ENCODE results near the gene RPS19.
A peak's percentile ranks its signal among the peaks of the same experiment; 100 is the strongest.

RPS19 gene

DNA sequence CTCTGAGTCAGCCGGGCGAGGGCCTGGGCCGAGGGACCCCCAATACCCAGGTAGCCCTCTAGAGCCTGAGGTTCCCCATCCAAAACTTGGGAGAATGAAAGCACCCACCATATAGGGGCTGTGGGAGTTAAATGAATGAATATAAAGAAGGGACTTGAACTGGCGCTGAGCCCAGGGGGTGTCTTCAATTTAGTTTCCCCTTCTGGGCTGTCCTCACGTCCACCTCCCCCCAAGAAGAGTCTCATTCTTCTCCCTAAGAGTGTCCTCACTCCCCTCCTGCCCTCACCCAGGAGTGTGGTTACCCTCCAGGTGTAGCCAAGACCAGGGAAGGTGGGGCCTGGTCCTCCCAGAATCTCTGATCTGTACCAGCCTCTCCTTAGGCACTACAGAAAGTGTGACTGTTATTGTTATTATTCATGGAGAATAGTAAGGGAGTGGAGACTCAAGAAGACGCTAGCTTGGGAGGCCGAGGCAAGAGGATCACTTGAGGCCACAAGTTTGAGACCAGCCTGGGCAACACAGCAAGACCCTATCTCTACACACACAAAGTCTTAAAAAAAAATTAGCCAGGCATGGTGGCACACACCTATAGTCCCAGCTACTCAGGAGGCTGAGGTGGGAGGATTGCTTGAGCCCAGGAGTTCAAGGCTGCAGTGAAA lies 19.7 kb downstream of the RPS19 start:
- DNase-seq: no peak

DNA sequence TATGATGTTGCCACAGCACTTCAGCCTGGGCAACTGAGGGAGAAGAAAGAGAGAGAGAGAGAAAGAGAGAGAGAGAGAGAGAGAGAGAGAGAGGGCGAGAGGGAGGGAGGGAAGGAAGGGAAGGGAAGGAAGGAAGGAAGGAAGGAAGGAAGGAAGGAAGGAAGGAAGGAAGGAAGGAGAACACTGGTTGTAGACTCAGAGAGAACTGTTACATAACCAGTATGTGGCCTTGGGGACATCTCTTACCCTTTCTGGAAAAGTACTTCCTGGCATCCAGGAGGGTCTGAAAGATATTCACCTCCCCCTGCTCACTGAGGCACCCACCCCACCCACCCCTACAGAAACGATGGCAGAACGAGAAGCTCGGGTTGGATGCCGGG lies 20.3 kb downstream of the RPS19 start:
- no peak for DNase-seq

GRCh38 chr19:41882568-41883462 lies 22.8 kb downstream of the RPS19 start, which contains the start of gene ARHGEF1:
Gene ARHGEF1, plus strand, starts transcription at chr19:41883184. Its CDS starts 4,899 bp downstream, at chr19:41888083.
- peak; percentile 50 for DNase-seq

DNA sequence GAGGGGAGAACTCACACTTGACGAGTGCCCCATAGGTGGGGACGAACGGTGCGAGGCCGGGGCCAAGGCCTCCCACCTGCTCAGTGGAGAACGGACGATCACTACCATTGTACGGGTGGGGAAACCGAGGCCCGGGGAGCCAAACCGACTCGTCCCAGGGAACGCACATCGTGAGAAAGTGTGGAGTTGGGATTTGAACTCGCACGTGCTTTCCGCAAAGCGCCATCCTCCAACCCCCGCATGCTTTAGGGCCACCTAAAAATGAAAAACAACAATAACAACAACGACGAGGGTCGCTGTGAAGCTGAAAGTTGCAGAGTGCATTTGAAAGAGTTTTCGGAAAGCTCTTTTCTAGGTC lies 23.4 kb downstream of the RPS19 start:
- no peak for DNase-seq

GRCh38 chr19:41883821-41884733 lies 24.0 kb downstream of the RPS19 start:
- DNase-seq: peak; percentile 99

GRCh38 chr19:41886761-41887710 lies 27.0 kb downstream of the RPS19 start:
- DNase-seq: no peak

DNA sequence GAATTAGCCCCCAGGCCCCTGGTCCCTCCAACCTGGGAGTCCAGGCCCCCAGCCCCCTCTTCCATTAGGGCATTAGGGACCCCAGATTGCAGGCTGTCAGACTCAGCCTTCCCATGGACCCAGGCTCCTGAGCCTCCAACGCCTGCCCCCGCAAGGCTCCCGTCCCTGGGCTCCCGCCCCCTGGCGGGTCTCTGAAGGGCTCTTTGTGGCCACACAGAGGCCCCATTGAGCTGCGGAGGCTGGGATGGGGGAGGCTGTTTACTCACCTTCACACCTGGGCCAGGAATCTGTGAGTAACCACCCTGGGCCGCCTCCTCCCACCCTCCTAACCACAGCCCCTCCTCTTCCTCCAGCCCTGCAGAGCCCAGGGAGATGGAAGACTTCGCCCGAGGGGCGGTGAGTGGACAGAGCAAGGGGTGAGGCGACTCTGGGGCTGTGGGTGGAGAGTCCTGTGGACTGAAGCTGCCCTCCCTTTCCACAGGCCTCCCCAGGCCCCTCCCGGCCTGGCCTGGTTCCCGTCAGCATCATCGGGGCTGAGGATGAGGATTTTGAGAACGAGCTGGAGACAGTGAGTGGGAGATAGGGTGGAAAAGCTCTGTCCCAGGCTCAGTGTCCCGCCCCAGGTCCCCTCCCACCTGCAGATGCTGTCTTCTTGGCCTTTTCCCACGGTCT lies 27.8 kb downstream of the RPS19 start:
- no peak for DNase-seq

- no peak for DNase-seq
Observed at GRCh38 chr19:41888926-41889325, 28.9 kb downstream of the RPS19 start.

DNA sequence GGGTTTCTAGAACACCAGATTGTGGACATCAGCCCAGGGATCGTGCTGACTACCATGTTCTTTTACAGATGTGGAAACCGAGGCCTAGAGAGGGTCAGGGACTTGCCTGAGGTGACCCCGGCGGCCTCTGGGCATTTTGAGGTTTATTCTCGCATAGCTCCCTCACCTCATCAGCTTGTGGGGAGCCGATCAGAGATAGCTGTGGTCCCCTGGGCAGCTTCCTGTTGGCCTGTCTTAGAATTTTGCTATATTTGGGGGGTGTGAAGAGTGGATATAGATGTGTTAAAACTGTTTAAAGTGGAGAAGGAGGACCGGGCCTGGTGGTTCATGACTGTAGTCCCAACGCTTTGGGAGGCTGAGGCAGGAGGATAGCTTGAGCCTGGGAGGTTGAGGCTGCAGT lies 29.8 kb downstream of the RPS19 start:
- no peak for DNase-seq

- no peak for DNase-seq
Observed at GRCh38 chr19:41890936-41891335, 30.9 kb downstream of the RPS19 start.

GRCh38 chr19:41892173-41892902 lies 32.3 kb downstream of the RPS19 start:
- DNase-seq: no peak

DNA sequence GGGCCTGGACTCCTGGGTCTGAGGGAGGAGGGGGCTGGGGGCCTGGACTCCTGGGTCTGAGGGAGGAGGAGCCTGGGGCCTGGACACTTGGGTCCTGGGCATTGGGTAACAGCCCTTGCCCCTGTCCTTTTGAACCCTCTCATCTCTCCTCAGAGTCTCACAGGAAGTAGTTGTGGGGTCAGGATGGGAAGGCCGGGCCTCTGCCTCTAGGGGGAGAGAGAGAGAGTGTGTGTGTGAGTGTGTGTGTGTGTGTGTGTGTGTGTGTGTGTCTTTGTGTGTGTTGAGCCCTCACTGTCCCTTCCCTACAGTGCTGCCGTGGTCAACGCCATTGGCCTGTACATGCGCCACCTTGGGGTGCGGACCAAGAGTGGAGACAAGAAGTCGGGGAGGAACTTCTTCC lies 33.8 kb downstream of the RPS19 start:
- peak; percentile 48 for DNase-seq

DNA sequence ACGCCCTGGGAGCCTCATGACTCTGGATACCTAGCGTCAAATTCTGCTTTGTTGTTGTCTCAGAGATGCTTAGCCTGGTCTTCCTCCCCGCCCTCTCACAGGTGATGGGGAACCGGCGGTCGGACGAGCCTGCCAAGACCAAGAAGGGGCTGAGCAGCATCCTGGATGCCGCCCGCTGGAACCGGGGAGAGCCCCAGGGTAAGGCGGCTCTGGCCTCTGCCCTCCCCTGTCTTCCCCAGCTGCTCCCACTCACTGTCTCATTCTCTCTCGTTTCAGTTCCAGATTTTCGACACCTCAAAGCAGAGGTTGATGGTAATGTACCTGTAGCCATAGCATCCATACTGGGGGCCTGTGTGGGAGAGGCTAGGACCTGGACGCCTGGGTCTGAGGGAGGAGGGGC lies 34.3 kb downstream of the RPS19 start:
- no peak for DNase-seq

DNA sequence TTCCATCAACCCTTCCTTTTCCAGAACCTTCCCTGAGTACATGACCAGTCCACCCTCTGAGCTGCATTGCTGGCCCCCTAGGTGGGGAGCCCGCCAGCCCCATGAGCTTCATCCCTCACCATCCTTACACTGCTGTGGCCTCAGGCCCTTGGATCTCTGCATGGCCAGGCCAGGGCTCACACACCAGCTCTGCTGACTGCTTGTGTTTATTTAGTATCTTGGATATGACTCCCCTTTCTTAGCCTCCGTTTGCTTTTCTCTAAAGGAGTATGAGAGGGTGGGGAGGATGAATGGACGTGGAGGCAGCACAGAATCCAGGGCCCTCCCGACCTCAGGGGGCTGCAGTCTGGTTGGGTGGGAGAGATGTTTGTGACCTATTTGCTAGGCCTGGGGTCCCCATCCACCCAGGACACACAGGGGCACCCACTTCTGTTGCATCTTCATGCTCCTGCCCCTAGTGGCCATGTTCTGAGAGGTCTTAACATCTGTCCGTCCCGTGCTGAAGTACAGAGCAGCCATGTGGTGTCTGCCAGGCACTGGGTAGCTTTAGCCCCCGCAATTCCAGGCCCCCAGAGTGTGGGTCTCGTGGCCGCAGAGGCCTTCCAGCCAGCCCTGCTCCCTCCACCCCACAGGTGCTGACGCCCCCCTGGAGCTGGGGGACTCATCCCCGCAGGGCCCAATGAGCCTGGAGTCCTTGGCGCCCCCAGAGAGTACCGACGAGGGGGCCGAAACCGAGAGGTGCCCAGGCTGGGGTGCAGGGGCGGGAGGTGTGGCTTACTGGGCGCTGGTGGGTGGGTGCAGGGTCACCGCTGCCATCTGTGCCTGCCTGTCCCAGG lies 35.9 kb downstream of the RPS19 start:
- DNase-seq: peak; percentile 79

DNA sequence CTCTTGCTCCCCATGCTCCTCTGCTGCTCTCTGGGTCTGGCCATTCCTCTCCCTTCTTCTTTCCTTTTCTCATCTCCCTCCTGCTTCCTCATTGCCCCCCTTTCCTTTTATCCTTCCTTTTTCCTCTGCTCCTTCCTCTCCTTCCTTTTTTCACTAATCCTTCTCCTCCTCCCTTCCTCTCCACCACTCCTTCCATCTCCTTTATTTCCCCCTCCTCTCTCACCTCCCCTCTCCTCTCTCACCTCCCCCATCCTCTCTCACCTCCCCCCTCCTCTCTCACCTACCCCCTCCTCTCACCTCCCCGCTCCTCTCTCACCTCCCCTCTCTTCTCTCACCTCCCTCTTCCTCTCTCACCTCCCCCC lies 36.5 kb downstream of the RPS19 start:
- DNase-seq: no peak

DNA sequence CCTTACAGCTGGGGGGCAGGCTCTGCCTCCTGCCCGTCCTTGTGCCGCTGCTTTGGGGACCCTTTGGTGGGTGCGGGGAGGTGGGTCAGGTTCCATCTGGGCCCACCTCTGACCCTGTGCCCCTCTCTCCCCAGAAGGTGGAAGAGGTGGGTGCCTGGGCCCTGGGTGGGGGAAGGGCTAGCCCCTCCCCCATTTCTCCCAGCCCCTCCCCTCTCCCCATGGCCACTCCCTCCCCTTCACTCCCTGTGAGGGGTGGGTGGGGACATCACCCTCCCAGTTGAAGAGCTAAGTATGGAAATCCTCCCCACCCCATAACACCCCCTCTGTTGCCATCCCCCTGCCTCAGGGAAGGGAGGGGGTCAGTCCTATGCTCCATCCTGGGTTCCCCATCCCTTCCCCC lies 37.1 kb downstream of the RPS19 start:
- no peak for DNase-seq

DNA sequence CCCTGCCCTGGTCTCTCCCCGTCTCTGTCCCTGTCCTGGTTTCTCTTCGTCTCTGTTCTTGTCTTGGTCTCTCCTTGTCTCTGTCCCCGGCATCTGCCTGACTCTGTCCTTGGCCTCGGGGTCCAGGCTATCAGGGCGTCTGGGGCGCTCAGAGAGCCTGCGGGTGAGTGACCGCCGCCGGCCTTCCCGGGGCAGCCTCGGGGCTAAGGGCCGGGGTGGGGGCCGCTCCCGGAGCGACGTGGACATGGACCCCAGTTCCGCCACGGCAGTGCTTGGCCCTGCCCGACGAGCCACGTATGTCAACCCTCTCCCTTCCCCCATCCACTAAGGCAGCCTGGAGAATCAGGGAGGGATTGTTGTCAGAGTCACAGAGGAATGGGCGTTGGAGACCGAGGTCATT lies 37.8 kb downstream of the RPS19 start:
- DNase-seq: no peak

DNA sequence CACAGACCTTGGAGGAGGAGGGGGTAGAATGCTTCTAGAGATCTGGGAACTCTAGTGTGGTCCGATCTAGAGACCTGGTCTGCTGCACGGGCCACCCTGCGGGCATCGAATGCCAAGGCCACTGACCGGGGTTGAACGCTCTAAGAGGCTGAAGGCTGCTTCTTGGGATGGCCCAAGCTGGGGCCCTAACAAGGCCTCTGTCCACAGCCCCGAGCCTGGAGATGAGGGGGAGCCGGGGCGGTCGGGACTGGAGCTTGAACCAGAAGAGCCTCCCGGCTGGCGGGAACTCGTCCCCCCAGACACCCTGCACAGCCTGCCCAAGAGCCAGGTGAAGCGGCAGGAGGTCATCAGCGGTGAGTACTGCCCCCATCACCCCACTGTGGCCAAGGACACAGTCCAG lies 38.2 kb downstream of the RPS19 start:
- DNase-seq: no peak

GRCh38 chr19:41901707-41902360 lies 41.8 kb downstream of the RPS19 start:
- no peak for DNase-seq

Data from NCI-H82 (cell line).